ENCODE results near the gene PIK3R3. TPM values are rescaled to one million over a fixed set of nuclear protein-coding genes. Genes with fewer than 3 reads are reported as not detected.
A peak's percentile ranks its signal among the peaks of the same experiment; 100 is the strongest.

Gene PIK3R3
- 100 to 1,000 TPM in 1 of 4 donors, 10 to 100 TPM in 3; 21.9 to 123 (median 39.2) TPM for total RNA-seq

- peak; percentile 99 for ATAC-seq (ENCODE audit: low FRiP score)
- no peak for TF ChIP-seq CTCF (IDR thresholded peaks at IDR 0.05)
- DNase-seq (ENCODE audit: low spot score): peak; percentile 89
Measured at GRCh38 chr1:46132529-46133180, at the start of gene PIK3R3. Gene PIK3R3 (minus strand): TSS chr1:46132629. CDS start chr1:46131952, 677 bp downstream.

GRCh38 chr1:46181343-46182260, 49.2 kb upstream of the PIK3R3 start:
- no peak for DNase-seq (ENCODE audit: low spot score)
- no peak for ATAC-seq (ENCODE audit: low FRiP score)
- TF ChIP-seq CTCF (IDR thresholded peaks at IDR 0.05): no peak

- no peak for ATAC-seq (ENCODE audit: low FRiP score)
- no peak for TF ChIP-seq CTCF (IDR thresholded peaks at IDR 0.05)
- no peak for DNase-seq (ENCODE audit: low spot score)
Measured at GRCh38 chr1:46180082-46180616, 47.7 kb upstream of the PIK3R3 start.

- peak in 2 of 3 donors; percentile 5 to 70 for TF ChIP-seq CTCF (IDR thresholded peaks at IDR 0.05)
- no peak for DNase-seq (ENCODE audit: low spot score)
- ATAC-seq (ENCODE audit: low FRiP score): peak; percentile 63
Measured at GRCh38 chr1:46179138-46180081, 47.0 kb upstream of the PIK3R3 start.

- DNase-seq (ENCODE audit: low spot score) (no peak), ATAC-seq (ENCODE audit: low FRiP score) (no peak)
- no peak for TF ChIP-seq CTCF (IDR thresholded peaks at IDR 0.05)
Measured at GRCh38 chr1:46176211-46176865, 43.9 kb upstream of the PIK3R3 start, which contains the start of gene P3R3URF. Gene P3R3URF (minus strand): TSS chr1:46176488. CDS start chr1:46176471, 17 bp downstream.

- no peak for TF ChIP-seq CTCF (IDR thresholded peaks at IDR 0.05)
- ATAC-seq (ENCODE audit: low FRiP score): no peak
- no peak for DNase-seq (ENCODE audit: low spot score)
Measured at GRCh38 chr1:46175243-46175642, 42.8 kb upstream of the PIK3R3 start.

Data from omental fat pad (tissue), 4 donors.